GM12865 (cell line): Measurements from ENCODE around the gene ARID3A.

Source experiments
- DNase-seq: peaks from one replicate; pipeline ENCODE4 v3.0.0; 2010; ENCODE audit warnings: low read depth
- H3K4me3 ChIP-seq: 2 replicates; pipeline ENCODE4 v1.5.1; 2011; ENCODE audit warnings: mild to moderate bottlenecking, low read depth, low read length, control low read depth
- CTCF ChIP-seq: IDR thresholded peaks from 2 replicates; pipeline ENCODE4 v1.5.1; 2011; ENCODE audit warnings: low read length, control low read depth, low read depth, inconsistent platforms; ENCODE audit not compliant: insufficient read depth; ENCODE audit errors: missing control alignments

Gene ARID3A

DNA sequence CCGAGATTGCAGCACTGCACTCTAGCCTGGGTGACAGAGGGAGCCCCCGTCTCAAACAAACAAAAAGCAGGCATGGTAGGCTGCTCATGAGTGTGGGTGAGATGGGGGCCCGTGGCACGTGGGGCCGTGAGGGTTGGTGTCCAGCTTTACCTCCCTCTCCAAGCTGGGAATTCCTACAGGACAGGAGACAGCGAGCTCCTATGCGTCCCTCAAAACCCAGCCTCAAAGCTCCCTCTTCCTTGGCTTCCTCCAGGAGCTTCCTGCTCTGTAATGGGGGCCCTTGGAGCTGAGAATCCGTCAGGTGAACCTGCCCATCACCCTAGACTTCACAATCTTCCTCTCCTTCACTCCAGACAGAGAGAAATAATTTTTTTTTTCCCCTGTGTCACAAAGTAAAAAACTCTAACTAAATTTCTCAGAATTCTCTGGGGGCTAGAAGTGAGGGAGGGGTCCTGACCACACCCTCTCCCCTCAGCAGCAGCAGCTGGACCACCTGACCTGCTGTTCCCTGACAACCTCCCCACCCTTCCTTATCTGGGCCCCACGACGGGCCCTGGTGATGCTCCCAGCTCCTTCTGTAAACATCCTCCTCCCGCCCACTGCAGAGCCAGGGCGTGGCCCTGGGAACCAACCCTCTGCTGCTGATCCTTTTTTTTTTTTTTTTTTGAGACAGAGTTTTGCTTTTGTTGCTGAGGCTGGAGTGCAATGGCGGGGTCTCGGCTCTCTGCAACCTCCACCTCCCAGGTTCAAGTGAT, 36.2 kb downstream of the ARID3A start:
- DNase-seq: no peak

GRCh38 chr19:962683-963400, 37.0 kb downstream of the ARID3A start:
- no peak overlapping the region for H3K4me3 ChIP-seq
- no peak for TF ChIP-seq CTCF
- DNase-seq: no peak

More for the DNA sequence above, 36.2 kb downstream of the ARID3A start:
- no peak for TF ChIP-seq CTCF
- H3K4me3 ChIP-seq: no peak overlapping the region

DNA sequence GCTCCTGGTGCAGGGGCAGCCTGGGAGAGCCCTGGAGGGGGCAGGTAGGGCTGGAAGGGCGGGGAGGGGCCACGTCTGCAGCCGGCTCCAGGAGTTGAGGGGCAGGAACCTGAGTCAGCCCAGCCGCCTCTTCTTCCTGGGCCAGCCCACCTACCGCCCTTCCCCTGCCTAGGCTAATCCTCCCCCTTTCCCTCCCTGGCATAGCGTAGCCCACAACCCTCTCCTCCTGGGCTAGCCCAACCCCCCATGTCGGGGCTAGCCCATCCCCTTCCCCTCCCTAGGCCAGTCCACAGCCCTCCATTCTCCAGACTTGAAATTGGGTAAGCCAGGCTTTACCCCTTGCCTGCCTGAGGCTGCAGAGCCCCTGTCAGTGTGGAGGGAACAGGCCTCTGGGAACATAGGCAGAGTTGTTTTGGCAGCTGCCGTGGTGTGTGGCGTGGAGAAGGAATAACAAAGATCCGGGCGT, 37.7 kb downstream of the ARID3A start:
- no peak overlapping the region for H3K4me3 ChIP-seq
- DNase-seq: no peak
- no peak for TF ChIP-seq CTCF

DNA sequence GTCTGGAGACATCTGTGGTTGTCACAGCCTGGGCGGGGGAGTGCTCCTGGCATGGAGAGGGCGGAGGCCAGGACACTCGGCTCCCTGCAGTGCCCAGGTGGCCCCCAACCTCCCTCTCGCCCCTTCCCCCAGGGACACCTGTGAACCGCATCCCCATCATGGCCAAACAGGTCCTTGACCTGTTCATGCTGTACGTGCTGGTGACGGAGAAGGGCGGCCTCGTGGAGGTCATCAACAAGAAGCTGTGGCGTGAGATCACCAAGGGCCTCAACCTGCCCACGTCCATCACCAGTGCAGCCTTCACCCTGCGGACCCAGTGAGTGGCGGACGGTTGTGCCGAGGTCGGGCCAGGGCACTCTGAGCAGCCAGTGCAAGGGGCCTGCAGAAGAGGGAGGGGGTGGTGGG, 38.3 kb downstream of the ARID3A start:
- TF ChIP-seq CTCF: no peak
- no peak overlapping the region for H3K4me3 ChIP-seq
- no peak for DNase-seq

DNA sequence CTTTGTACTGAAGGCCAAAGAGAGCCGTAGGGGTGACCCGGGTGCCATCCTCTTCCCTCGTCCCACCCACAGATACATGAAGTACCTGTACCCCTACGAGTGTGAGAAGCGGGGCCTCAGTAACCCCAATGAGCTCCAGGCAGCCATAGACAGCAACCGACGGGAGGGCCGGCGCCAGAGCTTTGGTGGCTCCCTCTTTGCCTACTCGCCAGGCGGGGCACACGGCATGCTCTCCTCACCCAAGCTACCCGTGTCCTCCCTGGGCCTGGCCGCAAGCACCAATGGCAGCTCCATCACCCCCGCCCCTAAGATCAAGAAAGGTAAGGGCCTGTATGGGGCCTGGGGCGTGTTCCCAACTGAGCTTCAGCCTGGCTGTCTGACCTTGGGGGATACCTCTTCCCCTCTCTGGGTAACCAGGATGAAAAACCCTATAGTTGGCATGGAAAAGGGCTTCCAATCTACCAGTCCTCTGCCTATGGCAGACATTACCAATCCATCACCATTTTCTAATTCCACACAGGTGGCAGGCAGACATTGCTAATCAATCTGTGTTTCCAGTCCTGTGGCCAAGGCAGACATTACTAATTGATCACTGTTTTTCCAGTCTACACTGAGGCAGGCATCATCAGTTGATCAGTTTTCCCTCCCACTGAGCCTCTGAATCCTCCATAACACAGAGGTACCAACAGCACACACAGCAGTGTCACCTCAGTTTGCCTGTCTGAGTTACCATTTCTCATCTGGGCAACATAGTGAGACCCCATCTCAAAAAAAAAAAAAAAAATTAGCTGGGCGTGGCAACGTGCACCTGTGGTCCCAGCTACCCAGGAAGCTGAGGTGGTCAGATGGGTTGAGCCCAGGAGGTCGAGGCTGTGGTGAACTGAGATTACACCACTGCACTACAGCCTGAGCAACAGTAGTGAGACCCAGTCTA, 39.2 kb downstream of the ARID3A start:
- no peak for TF ChIP-seq CTCF
- no peak overlapping the region for H3K4me3 ChIP-seq
- DNase-seq: peak; percentile 63

DNA sequence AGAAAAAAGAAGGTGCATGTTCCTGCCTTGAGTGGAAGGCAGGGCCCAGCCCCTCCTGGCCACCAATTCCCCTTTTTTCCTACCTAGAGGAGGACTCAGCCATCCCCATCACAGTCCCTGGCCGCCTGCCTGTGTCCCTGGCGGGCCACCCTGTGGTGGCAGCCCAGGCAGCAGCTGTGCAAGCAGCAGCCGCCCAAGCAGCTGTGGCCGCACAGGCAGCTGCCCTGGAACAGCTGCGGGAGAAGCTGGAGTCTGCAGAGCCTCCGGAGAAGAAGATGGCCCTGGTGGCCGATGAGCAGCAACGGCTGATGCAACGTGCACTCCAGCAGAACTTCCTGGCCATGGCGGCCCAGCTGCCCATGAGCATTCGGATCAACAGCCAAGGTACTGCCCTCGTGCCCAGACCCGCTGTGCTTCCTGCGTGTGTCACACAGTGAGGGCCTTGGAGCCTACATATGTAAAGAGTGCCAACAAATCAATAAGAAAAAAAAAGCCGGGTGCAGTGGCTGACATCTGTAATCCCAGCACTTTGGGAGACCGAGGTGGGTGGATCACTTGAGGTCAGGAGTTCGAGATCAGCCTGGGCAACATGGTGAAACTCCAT, 40.8 kb downstream of the ARID3A start:
- DNase-seq: no peak

More for the DNA sequence above, 40.8 kb downstream of the ARID3A start:
- H3K4me3 ChIP-seq: no peak overlapping the region
- no peak for TF ChIP-seq CTCF
